Psoas muscle (tissue), 8 donors: ENCODE data around the gene SEC16B. TPM values are rescaled to one million over a fixed set of nuclear protein-coding genes. Genes with fewer than 3 reads are reported as not detected.

Source experiments
- ATAC-seq, 4 donors: fragments of 200-7000 bp; cut with Tn5 transposase; one replicate each; pipeline ENCODE4 v1.9.1; 2020; ENCODE audit warnings: moderate library complexity in 3 of 4, mild to moderate bottlenecking in 2 of 4
- DNase-seq, 2 donors: peaks; one replicate each; pipeline ENCODE4 v3.0.0-alpha.2; 2020
- H3K27ac ChIP-seq: fragments of 200-600 bp; one replicate; pipeline ENCODE4 v1.8.0; 2022
- H3K27me3 ChIP-seq, 3 donors: fragments of 200-600 bp in 1 of 3; one replicate each; pipeline versions ENCODE4 v1.6.1 to v1.8.0; 2013 to 2022; ENCODE audit warnings: low read length in 2 of 3, mild to moderate bottlenecking in 2 of 3, moderate library complexity in 1 of 3; ENCODE audit not compliant: insufficient read depth in 3 of 3
- H3K36me3 ChIP-seq, 2 donors: fragments of 200-600 bp in 1 of 2; one replicate each; pipeline versions ENCODE4 v1.6.1 to v1.8.0; 2013 to 2022; ENCODE audit warnings: low read depth in 1 of 2, mild to moderate bottlenecking in 1 of 2, moderate library complexity in 1 of 2; ENCODE audit not compliant: insufficient read depth in 1 of 2
- H3K4me1 ChIP-seq: fragments of 200-600 bp; one replicate; pipeline ENCODE4 v1.8.0; 2022
- H3K4me3 ChIP-seq: fragments of 200-600 bp; one replicate; pipeline ENCODE4 v1.8.0; 2022; ENCODE audit warnings: mild to moderate bottlenecking
- H3K9me3 ChIP-seq: fragments of 200-600 bp; one replicate; pipeline ENCODE4 v1.8.0; 2022
- CTCF ChIP-seq: fragments of 200-600 bp; IDR thresholded peaks from one replicate; pipeline ENCODE4 v1.8.0; 2022; ENCODE audit warnings: antibody characterized with exemption
- WGBS, 3 donors: extraction: QIAGEN DNeasy Blood & Tissue Kit; methylation state at CpG; one replicate each; pipeline versions ENCODE4 v1.1.6 to v1.1.7; 2013; 5-methylcytosine and 5-hydroxymethylcytosine counted together
- intact Hi-C, 2 donors: fragments of 100-400 bp; cut with DNase I; formaldehyde crosslinking; loops; one replicate each; pipeline versions ENCODE4 v1.11.0 to v1.14.2; 2022
- polyA plus RNA-seq, 3 donors: library from polyadenylated mRNA; stranded (reverse); fragments of 200-250 nt; gene quantifications; one replicate each; pipeline ENCODE4 v1.2.3, GENCODE V29; 2013
- total RNA-seq, 4 donors: library from RNA; stranded (reverse); fragmentation: NEBNext Ultra II Directional in 2 of 4; extraction: Animal tissue kit (Norgen Biotek cat#: 25700) in 2 of 4; gene quantifications; one replicate each; pipeline versions ENCODE4 v1.2.1 to v1.2.4, GENCODE V29; 2021 to 2023
- donor health status: healthy with polysubstance abuse.
- donor health status: DM: no; HTN: no; CAD: no; lungs with moderate emphysema.
- donor health status: Bipolar disorder and iron deficiency.
- donor health status: healthy.
- donor health status: DM: yes; HTN: yes; CAD: no.
- donor health status: DM: no; HTN: no; CAD: no.
- donor health status: DM: no; HTN: no; CAD: no.
- donor health status: DM: yes; HTN: yes; CAD: no.

Gene SEC16B
- total and polyA plus RNA-seq, 7 donors = 0.42 to 2.3 (median 0.81) TPM

GRCh38 chr1:177928194-177928593 is 41.7 kb downstream of the SEC16B start:
- Histone ChIP-seq H3K4me3 (no peak overlapping the region), H3K27me3 (no peaks in the 10 kb centered on the region), H3K4me1 (no peaks in the 10 kb centered on the region), H3K36me3 (peaks cover 7 to 48% of the 10 kb centered on the region in 2 donors), H3K27ac (no peak overlapping the region), H3K9me3 (no peaks in the 10 kb centered on the region)
- DNase-seq (no peak), ATAC-seq (no peak)
- TF ChIP-seq CTCF = no peak
- intact Hi-C loops = no loop called here
- WGBS, 3 donors = 86 to 95% (median 87%) methylated on average over 2 of the region's 2 CpGs

- Histone ChIP-seq H3K36me3 (peaks cover 7 to 37% of the 10 kb centered on the region in 2 donors), H3K9me3 (no peaks in the 10 kb centered on the region), H3K4me3 (no peak overlapping the region), H3K27me3 (no peaks in the 10 kb centered on the region), H3K27ac (no peak overlapping the region), H3K4me1 (no peaks in the 10 kb centered on the region)
- DNase-seq (no peak), ATAC-seq (peak in 2 of 4 donors; percentile 17 to 49)
- intact Hi-C loops = no loop called here
- TF ChIP-seq CTCF = no peak
- 50 to 64% (median 61%) methylated on average over 5 of the region's 5 CpGs for WGBS, 3 donors
These were observed 42.7 kb downstream of the SEC16B start for GRCh38 chr1:177927021-177927596.

DNA sequence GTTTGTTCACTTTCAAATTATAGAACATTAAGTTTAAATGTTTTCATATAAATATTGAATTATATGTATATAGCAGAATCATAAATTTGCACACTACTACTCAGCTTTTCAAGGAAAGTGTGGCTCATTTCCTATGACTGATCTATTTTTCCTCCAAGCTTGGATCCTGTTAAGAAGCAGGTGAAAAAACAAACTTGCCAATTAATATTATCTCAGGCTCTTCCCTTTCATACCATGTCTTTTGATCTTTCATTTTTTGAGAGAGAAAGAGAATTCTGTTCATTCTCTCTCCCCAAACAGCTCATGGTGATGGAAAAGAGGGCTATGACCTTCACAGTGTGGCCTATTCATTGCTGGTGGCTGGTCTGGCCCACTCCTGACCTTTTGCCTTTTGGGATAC is 43.7 kb downstream of the SEC16B start:
- peaks cover 7 to 29% of the 10 kb centered on the region in 2 donors for H3K36me3 ChIP-seq
- DNase-seq = no peak
- no peaks in the 10 kb centered on the region for H3K9me3 ChIP-seq
- no peaks in the 10 kb centered on the region for H3K27me3 ChIP-seq
- H3K4me3 ChIP-seq = no peak overlapping the region
- intact Hi-C loops = no loop called here
- TF ChIP-seq CTCF = no peak
- no peaks in the 10 kb centered on the region for H3K4me1 ChIP-seq
- no peak for ATAC-seq
- H3K27ac ChIP-seq = no peak overlapping the region

- Histone ChIP-seq H3K9me3 (no peaks in the 10 kb centered on the region), H3K27ac (no peak overlapping the region), H3K36me3 (peaks cover 4 to 18% of the 10 kb centered on the region in 2 donors), H3K27me3 (no peaks in the 10 kb centered on the region), H3K4me1 (no peaks in the 10 kb centered on the region), H3K4me3 (no peak overlapping the region)
- 27 to 36% (median 35%) methylated on average over 2 of the region's 2 CpGs for WGBS, 3 donors
- ATAC-seq (no peak), DNase-seq (no peak)
- no peak for TF ChIP-seq CTCF
- intact Hi-C loops = no loop called here
These were observed 44.9 kb downstream of the SEC16B start for GRCh38 chr1:177925006-177925405.

- 80 to 84% (median 81%) methylated on average over 3 of the region's 3 CpGs for WGBS, 3 donors
- intact Hi-C loops = no loop called here
- ATAC-seq (no peak), DNase-seq (no peak)
- no peak overlapping the region for H3K4me3 ChIP-seq
- H3K4me1 ChIP-seq = no peaks in the 10 kb centered on the region
- peaks cover 0 to 3% of the 10 kb centered on the region in 2 donors for H3K36me3 ChIP-seq
- no peak overlapping the region for H3K27ac ChIP-seq
- no peaks in the 10 kb centered on the region for H3K27me3 ChIP-seq
- H3K9me3 ChIP-seq = no peaks in the 10 kb centered on the region
- no peak for TF ChIP-seq CTCF
These were observed 46.4 kb downstream of the SEC16B start for GRCh38 chr1:177923441-177923840.
